CD4-positive, alpha-beta T cell treated with Interleukin-2 at 100 ng/mL for 4 hours (primary cell): Measurements from ENCODE around the gene CBFA2T2.
"Not testable (repeated sequence)": the region's sequence is repeated elsewhere in the genome, so short reads cannot be mapped to it uniquely, and the experiment has no call there.

Experiments used
- DNase-seq: peaks from one replicate; pipeline ENCODE4 v3.0.0-alpha.2; 2020; ENCODE audit warnings: low spot score

CBFA2T2 gene

DNA sequence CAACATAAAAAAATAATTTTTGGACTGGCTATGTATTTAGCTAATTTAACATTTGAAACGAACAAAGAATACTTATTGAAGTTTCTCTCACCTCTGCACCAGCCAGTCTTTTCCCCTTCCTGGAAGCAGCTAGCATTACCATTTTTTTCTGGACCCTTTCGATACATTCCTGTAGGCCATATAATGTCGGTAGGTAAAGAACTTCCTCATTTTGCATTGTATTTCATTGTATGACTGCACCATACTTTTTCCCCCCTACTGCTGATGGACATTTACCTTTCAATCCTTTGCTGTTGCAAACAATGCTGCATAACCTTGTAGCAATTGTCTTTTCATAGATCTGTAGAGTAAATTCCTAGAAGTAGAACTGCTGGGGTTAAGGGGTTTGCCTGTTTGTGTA is 17.6 kb downstream of the CBFA2T2 start:
- DNase-seq, result no peak

GRCh38 chr20:33508015-33508414 is 18.1 kb downstream of the CBFA2T2 start:
- DNase-seq, result not testable (repeated sequence)

GRCh38 chr20:33509057-33509456 is 19.2 kb downstream of the CBFA2T2 start:
- DNase-seq, result not testable (repeated sequence)

GRCh38 chr20:33511876-33512275 is 22.0 kb downstream of the CBFA2T2 start:
- DNase-seq, result not testable (repeated sequence)

DNA sequence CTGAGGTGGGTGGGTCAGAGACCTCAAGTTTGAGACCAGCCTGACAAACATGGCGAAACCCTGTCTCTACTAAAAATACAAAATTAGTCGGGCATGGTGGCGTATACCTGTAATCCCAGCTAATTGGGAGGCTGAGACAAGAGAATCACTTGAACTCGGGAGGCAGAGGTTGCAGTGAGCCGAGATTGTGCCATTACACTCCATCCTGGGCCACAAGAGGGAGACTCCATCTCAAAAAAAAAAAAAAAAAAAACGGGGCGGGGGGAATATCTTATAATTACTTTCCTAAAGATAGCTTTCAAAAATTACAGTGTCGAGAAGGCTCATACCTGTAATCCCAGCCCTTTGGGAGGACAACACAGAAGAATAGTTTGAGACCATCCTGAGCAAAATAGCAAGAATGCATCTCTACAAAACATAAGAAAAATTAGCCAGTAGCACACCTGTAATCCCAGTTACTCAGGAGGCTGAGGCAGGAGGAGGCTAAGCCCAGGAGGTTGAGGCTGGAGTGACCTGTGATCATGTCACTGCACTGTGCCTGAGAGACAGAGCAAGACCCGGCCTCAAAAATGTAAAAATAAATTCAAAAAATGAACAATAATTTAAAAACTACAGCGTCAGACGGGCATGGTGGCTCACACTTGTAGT is 25.8 kb downstream of the CBFA2T2 start:
- no peak for DNase-seq

- peak; percentile 4 for DNase-seq
Observed at GRCh38 chr20:33516882-33517281, 27.0 kb downstream of the CBFA2T2 start.

- no peak for DNase-seq
Observed at GRCh38 chr20:33518071-33518470, 28.2 kb downstream of the CBFA2T2 start.

GRCh38 chr20:33521461-33521860 is 31.6 kb downstream of the CBFA2T2 start:
- no peak for DNase-seq

- DNase-seq, result no peak
Observed at GRCh38 chr20:33522256-33522820, 32.4 kb downstream of the CBFA2T2 start.

DNA sequence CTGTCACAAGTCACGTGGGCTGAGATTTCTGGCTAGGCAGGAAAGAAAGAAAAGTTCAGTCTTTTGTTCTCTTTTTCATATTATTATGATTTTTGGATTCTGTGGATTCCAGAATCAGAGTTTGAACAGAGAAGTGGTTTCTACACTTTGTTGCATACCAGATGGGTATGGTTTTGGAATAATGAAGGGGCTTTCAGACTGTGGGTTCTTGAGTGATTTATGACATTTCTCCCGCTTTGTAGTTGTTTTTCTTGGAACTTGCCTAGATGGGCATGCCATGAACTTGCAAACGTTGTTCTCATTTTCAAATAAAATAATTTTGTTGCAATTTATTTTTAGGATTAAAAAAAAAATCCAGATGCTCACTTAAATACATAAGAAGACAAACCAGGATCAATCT is 34.4 kb downstream of the CBFA2T2 start:
- DNase-seq, result no peak

DNA sequence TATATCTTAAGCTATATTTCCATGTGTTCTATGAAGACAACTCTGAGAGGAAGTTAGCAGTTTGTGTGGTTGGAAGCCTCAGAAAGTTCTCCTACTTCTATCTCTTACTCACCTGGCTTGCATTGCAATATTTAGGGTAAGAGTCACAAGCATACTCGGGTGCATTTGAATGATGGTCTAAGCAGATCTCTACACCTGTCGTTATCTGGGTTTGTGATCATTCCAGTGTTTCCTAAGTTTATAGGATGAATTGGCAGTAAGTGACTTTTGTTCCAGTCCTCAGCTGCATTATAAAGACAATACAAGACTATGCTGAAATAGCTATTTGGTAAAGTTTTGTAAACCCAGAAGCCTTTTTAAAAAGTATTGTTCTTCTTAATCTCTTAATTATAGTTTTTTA is 36.9 kb downstream of the CBFA2T2 start:
- no peak for DNase-seq

DNA sequence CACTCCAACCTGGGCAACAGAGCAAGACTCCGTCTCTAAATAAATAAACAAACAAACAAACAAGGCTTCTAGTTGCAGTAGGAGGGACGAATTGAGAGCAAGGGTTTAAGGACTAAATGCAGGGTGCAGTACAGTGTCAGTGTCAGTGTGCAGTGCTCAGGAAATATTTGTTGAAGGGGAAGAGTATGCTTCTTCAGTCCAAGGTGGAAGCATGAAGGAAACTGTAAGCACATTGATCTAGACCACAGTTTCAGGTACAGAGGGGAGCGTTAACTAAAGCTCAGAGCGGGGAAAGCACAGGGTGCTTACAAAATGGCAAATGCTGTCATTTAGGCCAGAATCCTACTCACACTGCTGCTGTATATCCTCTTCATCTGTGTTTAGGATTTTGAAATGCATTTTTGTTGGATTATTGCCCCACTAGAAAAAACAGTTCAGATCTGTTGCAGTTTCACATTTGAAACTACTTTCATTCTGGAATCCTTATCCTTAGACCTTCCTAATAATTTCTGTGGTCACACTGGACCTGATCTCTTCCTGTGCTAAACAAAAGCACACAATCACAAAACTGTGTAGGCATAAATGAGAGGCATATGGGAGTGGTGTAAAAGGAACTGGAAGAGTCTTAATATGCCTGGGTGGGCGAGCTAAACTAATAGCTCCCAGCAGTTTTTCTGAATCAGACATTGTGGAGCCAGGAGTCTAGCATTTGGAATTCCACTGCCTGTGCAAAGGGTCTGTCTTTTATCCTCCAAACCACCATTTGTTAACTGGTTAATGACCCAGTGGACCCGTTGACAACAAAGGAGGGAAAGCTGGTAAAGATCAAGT is 41.4 kb downstream of the CBFA2T2 start:
- no peak for DNase-seq

DNA sequence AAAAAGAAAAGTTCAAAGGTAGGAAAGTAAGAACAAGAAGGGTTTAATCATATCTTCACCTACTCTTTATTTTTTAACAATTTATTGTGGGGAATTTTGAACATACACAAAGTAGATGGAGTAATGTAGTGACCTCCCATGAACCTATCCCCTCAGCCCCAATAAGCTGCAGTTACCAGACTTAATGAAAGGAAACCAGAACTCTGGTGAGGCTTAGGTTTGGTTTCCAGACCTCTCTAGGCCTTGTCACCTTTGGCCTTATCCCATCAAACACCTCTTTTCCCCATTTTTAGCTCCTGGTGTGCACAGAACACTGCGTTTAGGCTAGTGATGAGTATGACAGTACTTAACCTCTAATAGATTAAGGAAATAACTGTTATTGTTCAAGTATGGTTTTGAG is 42.0 kb downstream of the CBFA2T2 start:
- DNase-seq, result no peak

- no peak for DNase-seq
Observed at GRCh38 chr20:33532753-33533459, 43.0 kb downstream of the CBFA2T2 start.

DNA sequence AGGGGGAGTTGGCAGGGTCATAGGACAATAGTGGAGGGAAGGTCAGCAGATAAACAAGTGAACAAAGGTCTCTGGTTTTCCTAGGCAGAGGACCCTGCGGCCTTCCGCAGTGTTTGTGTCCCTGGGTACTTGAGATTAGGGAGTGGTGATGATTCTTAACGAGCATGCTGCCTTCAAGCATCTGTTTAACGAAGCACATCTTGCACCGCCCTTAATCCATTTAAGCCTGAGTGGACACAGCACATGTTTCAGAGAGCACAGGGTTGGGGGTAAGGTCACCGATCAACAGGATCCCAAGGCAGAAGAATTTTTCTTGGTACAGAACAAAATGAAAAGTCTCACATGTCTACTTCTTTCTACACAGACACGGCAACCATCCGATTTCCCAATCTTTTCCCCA is 45.8 kb downstream of the CBFA2T2 start:
- not testable (repeated sequence) for DNase-seq

GRCh38 chr20:33537608-33538007 is 47.7 kb downstream of the CBFA2T2 start:
- DNase-seq, result no peak

DNA sequence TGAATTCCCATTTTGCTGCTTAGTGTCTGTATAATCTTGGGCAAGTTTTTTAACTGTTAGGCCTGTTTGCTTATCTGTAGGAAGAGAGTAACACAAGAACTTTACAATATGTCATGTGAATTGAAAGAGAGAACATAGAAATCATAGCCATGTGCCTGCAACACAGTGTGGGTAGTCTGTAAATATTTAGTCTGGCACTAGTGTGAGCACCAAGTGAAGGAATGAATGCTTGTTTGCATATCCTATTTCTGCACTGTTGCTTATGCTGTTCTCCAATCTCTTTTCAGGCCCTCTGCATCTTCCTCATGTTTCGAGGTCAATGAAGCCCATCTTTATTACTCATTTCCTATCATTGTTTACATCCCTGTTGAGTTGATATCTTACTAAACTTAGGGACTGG is 49.2 kb downstream of the CBFA2T2 start:
- DNase-seq, result no peak

DNA sequence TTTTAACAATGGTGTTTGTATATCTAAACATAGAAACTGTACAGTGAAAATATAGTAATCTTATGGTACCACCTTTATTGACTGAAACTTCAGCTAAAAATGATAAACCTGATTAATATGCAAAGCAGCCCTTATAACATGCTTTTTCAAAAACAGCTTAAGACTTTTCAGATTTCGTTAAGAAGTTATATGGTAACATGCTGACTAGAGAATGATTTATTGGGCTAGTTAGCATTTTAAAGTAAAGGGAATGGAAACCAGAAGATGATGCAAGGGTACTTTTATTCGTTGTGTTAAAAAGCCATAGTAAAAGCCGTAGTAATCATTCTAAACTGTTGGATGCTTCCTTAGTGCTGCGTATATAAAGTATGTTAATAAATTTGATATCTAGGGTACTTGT is 50.5 kb downstream of the CBFA2T2 start:
- DNase-seq, result no peak

GRCh38 chr20:33541074-33541473 is 51.2 kb downstream of the CBFA2T2 start:
- no peak for DNase-seq

GRCh38 chr20:33541797-33542196 is 51.9 kb downstream of the CBFA2T2 start:
- no peak for DNase-seq

DNA sequence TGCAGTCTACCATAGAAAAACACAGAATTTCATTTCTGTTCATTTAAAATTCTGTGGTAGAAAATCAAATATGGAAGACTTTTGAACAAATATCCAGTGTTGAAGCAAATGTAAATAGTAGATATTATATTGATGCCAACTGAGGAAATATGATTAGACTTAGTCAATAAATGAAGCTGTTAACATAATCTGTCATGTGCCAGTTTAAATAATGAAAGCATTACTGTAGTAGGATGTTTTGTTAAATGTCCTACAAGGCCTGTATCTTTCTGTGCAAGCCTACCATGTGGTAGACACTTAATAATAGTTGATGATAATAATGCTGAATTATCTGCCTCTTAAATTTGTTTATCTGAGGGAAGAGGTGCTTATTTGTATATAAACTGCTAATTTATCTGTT is 55.9 kb downstream of the CBFA2T2 start:
- DNase-seq, result no peak

GRCh38 chr20:33549229-33549999 is 59.5 kb downstream of the CBFA2T2 start:
- no peak for DNase-seq
